Prostate gland (tissue), 2 donors: ENCODE results near the gene SNX25.

Source experiments
- POLR2A ChIP-seq: fragments of 450-650 bp; IDR thresholded peaks from one replicate; pipeline ENCODE4 v1.6.1; 2016; ENCODE audit warnings: antibody characterized with exemption, mild to moderate bottlenecking
- POLR2AphosphoS5 ChIP-seq: sonication (generic); formaldehyde crosslinking; IDR thresholded peaks from one replicate; pipeline ENCODE4 v1.6.1; 2017; ENCODE audit warnings: antibody characterized with exemption
- TF ChIP-seq, protein P1 (sequence below), 4 experiments: fragments of 200-600 bp in 2 of 4; fragments of 450-650 bp in 2 of 4; sonication (generic) in 2 of 4; IDR thresholded peaks; 1 replicate in 3 of 4; 2 replicates in 1 of 4; pipeline ENCODE4 v1.5.1; 2016 to 2019; ENCODE audit warnings: antibody characterized with exemption in 4 of 4, mild to moderate bottlenecking in 2 of 4, moderate library complexity in 2 of 4

DNA sequence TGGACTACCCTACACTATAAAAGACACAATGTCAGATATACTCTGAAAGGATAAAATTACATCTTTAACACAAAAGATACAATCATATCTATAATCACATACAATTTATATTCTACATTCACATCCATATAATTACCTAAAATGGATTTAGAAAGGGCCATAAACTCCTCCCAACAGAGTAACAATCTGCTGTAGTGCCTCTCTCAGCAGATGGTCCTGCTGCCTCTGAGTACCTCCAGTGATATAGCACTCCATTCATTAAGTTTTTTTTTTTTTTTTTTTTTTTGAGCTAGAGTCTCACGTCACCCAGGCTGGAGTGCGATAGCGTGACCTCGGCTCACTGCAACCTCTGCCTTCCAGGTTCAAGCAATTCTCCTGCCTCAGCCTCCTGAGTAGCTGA is 194.6 kb downstream of the SNX25 start:
- TF ChIP-seq, protein P1, sequence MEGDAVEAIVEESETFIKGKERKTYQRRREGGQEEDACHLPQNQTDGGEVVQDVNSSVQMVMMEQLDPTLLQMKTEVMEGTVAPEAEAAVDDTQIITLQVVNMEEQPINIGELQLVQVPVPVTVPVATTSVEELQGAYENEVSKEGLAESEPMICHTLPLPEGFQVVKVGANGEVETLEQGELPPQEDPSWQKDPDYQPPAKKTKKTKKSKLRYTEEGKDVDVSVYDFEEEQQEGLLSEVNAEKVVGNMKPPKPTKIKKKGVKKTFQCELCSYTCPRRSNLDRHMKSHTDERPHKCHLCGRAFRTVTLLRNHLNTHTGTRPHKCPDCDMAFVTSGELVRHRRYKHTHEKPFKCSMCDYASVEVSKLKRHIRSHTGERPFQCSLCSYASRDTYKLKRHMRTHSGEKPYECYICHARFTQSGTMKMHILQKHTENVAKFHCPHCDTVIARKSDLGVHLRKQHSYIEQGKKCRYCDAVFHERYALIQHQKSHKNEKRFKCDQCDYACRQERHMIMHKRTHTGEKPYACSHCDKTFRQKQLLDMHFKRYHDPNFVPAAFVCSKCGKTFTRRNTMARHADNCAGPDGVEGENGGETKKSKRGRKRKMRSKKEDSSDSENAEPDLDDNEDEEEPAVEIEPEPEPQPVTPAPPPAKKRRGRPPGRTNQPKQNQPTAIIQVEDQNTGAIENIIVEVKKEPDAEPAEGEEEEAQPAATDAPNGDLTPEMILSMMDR (IDR thresholded peaks at IDR 0.05): no peak
- no peak for TF ChIP-seq POLR2A
- no peak for TF ChIP-seq POLR2AphosphoS5
